Stimulated activated CD4-positive, alpha-beta T cell treated with anti-CD3 and anti-CD28 coated beads, Interleukin-15, amount 100 ng/mL, for 24 hours (primary cell): ENCODE data around the gene DENND6B.

Source experiments
- DNase-seq: peaks from one replicate; pipeline ENCODE4 v3.0.0-alpha.2; 2020

Gene DENND6B

GRCh38 chr22:50267591-50268390 lies 59.0 kb downstream of the DENND6B start:
- peak; percentile 69 for DNase-seq

- DNase-seq, result no peak
Observed at GRCh38 chr22:50266994-50267393, 59.8 kb downstream of the DENND6B start.

- DNase-seq, result no peak
Observed at GRCh38 chr22:50264946-50265669, 61.7 kb downstream of the DENND6B start.

GRCh38 chr22:50264104-50264745 lies 62.6 kb downstream of the DENND6B start:
- no peak for DNase-seq

- DNase-seq, result no peak
Observed at GRCh38 chr22:50262973-50263617, 63.7 kb downstream of the DENND6B start.

- DNase-seq, result peak; percentile 38
Observed at GRCh38 chr22:50262460-50262911, 64.3 kb downstream of the DENND6B start.

- no peak for DNase-seq
Observed at GRCh38 chr22:50261615-50262459, 65.0 kb downstream of the DENND6B start, which contains the start of gene MAPK12. TSS of gene MAPK12 (minus strand) at chr22:50261683. CDS start at chr22:50261509, 174 bp downstream.

GRCh38 chr22:50260801-50261614 lies 65.8 kb downstream of the DENND6B start:
- DNase-seq, result peak; percentile 64

- no peak for DNase-seq
Observed at GRCh38 chr22:50260434-50260800, 66.4 kb downstream of the DENND6B start.

- no peak for DNase-seq
Observed at GRCh38 chr22:50259302-50259701, 67.5 kb downstream of the DENND6B start.
